ENCODE measurements around the gene SBNO1. TPM values are rescaled to one million over a fixed set of nuclear protein-coding genes. Genes with fewer than 3 reads are reported as not detected.

Gene SBNO1
- total and polyA plus RNA-seq, 4 donors, result 4.7 to 28.5 (median 15.3) TPM

DNA sequence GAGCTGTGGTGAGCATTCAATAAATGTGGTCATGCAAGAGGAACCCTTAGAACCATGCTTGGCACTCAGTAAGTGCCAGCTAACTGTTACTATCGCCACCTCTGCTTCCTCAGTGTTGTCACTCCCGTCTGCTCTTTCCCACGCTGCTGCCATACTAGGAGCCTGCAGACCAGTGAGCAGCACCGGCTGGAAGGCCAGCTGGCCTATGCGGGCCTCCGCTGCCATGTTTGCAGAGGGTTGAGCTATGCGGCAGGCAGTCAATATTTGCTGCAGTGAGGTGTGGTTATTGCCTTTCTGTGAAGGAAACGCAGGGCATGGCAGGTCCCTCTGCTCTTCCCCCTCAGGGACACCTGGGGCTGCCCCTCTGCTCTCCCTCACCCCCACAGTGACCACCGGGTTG, 32.3 kb upstream of the SBNO1 start:
- no peak overlapping the region for H3K9ac ChIP-seq (ENCODE audit: insufficient read depth in 1 of 2, low read length in 2 of 2)
- H3K4me1 ChIP-seq (ENCODE audit: control insufficient read depth in 5 of 5, insufficient read depth in 5 of 5, low read length in 5 of 5), result peaks cover 0 to 15% (median 0%) of the 10 kb centered on the region in 5 donors
- H3K4me3 ChIP-seq, result no peak overlapping the region
- WGBS, 2 donors, result 83 to 93% methylated on average over 9 of the region's 9 CpGs
- H3K27me3 ChIP-seq (ENCODE audit: control insufficient read depth in 3 of 3, insufficient read depth in 3 of 3, low read length in 2 of 3), result no peaks in the 10 kb centered on the region
- no peaks in the 10 kb centered on the region for H3K9me3 ChIP-seq (ENCODE audit: control insufficient read depth in 4 of 4, insufficient read depth in 3 of 4, low read length in 3 of 4)
- peak overlapping the region in 1 of 2 donors; percentile 6 for H3K27ac ChIP-seq (ENCODE audit: low read depth in 1 of 2, low read length in 1 of 2)
- DNase-seq (no peak), ATAC-seq (ENCODE audit: insufficient read depth, low FRiP score) (no peak)
- TF ChIP-seq, protein P1, sequence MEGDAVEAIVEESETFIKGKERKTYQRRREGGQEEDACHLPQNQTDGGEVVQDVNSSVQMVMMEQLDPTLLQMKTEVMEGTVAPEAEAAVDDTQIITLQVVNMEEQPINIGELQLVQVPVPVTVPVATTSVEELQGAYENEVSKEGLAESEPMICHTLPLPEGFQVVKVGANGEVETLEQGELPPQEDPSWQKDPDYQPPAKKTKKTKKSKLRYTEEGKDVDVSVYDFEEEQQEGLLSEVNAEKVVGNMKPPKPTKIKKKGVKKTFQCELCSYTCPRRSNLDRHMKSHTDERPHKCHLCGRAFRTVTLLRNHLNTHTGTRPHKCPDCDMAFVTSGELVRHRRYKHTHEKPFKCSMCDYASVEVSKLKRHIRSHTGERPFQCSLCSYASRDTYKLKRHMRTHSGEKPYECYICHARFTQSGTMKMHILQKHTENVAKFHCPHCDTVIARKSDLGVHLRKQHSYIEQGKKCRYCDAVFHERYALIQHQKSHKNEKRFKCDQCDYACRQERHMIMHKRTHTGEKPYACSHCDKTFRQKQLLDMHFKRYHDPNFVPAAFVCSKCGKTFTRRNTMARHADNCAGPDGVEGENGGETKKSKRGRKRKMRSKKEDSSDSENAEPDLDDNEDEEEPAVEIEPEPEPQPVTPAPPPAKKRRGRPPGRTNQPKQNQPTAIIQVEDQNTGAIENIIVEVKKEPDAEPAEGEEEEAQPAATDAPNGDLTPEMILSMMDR (IDR thresholded peaks at IDR 0.05; ENCODE audit: control extremely low read depth, extremely low read depth), result no peak
- peaks cover 10 to 48% (median 34%) of the 10 kb centered on the region in 4 donors for H3K36me3 ChIP-seq (ENCODE audit: control insufficient read depth in 4 of 4, insufficient read depth in 4 of 4, low read length in 4 of 4)

DNA sequence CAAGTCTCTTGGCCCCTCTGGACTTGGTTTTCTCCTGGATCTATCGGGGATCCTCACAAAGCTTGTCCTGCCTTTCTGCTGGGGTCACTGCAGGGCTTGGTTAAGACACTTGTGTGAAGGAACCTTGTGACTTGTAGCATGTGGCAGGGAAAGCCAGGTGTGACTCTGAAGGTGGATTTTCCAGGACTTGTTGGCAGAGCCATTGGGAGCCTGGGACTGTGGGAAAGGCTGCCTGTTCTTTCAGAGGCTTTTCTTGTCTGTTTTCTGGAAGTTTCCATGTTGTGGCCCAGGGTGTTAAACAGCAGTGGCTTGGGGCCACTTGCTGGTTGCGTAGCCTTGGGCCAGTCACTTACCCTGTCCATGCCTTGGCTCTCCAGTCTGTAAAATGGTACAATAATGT, 31.9 kb upstream of the SBNO1 start:
- peaks cover 0 to 16% (median 0%) of the 10 kb centered on the region in 5 donors for H3K4me1 ChIP-seq (ENCODE audit: control insufficient read depth in 5 of 5, insufficient read depth in 5 of 5, low read length in 5 of 5)
- no peaks in the 10 kb centered on the region for H3K27me3 ChIP-seq (ENCODE audit: control insufficient read depth in 3 of 3, insufficient read depth in 3 of 3, low read length in 2 of 3)
- H3K9me3 ChIP-seq (ENCODE audit: control insufficient read depth in 4 of 4, insufficient read depth in 3 of 4, low read length in 3 of 4), result no peaks in the 10 kb centered on the region
- DNase-seq (no peak), ATAC-seq (ENCODE audit: insufficient read depth, low FRiP score) (no peak)
- no peak overlapping the region for H3K9ac ChIP-seq (ENCODE audit: insufficient read depth in 1 of 2, low read length in 2 of 2)
- 96% methylated on average over 2 of the region's 2 CpGs for WGBS, 2 donors
- H3K27ac ChIP-seq (ENCODE audit: low read depth in 1 of 2, low read length in 1 of 2), result no peak overlapping the region
- TF ChIP-seq, protein P1 (IDR thresholded peaks at IDR 0.05; ENCODE audit: control extremely low read depth, extremely low read depth), result no peak
- H3K4me3 ChIP-seq, result no peak overlapping the region
- peaks cover 14 to 50% (median 36%) of the 10 kb centered on the region in 4 donors for H3K36me3 ChIP-seq (ENCODE audit: control insufficient read depth in 4 of 4, insufficient read depth in 4 of 4, low read length in 4 of 4)

DNA sequence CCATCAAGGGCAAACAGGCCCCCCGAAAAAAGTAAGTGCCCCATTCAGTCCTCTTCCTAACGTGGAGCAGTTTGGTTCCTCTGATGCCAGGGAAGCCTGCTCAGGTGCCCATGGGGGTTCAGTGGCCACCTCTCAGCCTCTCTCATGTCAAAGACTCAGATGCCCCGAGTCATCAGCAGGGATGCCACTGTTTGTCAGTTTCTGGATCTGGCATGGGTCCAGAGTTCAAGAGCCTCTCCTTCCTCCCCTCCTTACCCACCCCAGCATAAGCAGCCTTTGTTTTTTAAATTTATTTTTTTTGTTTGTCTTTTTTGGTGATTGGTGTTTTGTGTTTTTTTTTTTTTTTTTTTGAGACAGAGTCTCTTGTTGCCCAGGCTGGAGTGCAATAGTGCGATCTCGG, 30.6 kb upstream of the SBNO1 start:
- H3K4me1 ChIP-seq (ENCODE audit: control insufficient read depth in 5 of 5, insufficient read depth in 5 of 5, low read length in 5 of 5), result peaks cover 0 to 19% (median 5%) of the 10 kb centered on the region in 5 donors
- WGBS, 2 donors, result 86% methylated on average over 5 of the region's 5 CpGs
- no peak overlapping the region for H3K27ac ChIP-seq (ENCODE audit: low read depth in 1 of 2, low read length in 1 of 2)
- TF ChIP-seq, protein P1 (IDR thresholded peaks at IDR 0.05; ENCODE audit: control extremely low read depth, extremely low read depth), result no peak
- DNase-seq (no peak), ATAC-seq (ENCODE audit: insufficient read depth, low FRiP score) (no peak)
- H3K4me3 ChIP-seq, result no peak overlapping the region
- H3K27me3 ChIP-seq (ENCODE audit: control insufficient read depth in 3 of 3, insufficient read depth in 3 of 3, low read length in 2 of 3), result no peaks in the 10 kb centered on the region
- H3K9me3 ChIP-seq (ENCODE audit: control insufficient read depth in 4 of 4, insufficient read depth in 3 of 4, low read length in 3 of 4), result no peaks in the 10 kb centered on the region
- H3K9ac ChIP-seq (ENCODE audit: insufficient read depth in 1 of 2, low read length in 2 of 2), result no peak overlapping the region
- peaks cover 16 to 53% (median 46%) of the 10 kb centered on the region in 4 donors for H3K36me3 ChIP-seq (ENCODE audit: control insufficient read depth in 4 of 4, insufficient read depth in 4 of 4, low read length in 4 of 4)

DNA sequence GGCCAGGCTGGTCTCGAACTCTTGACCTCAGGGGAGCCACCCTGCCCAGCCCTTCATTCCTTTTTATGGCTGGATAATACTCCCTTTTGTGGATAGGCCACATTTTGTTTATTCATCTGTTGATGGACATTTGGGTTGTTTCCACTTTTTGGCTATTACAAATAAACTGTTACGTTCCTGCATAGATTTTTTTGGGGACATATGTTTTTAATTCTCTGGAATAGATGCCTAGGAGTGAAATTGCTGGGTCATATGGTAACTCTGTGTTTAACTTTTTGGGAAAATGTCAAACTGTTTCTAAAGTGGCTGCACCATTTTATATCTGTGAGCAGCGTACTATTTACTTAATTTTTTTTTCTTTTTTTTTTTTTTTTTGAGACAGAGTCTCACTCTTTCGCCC, 29.1 kb upstream of the SBNO1 start:
- TF ChIP-seq, protein P1 (IDR thresholded peaks at IDR 0.05; ENCODE audit: control extremely low read depth, extremely low read depth), result no peak
- Histone ChIP-seq H3K27ac (ENCODE audit: low read depth in 1 of 2, low read length in 1 of 2) (no peak overlapping the region), H3K4me1 (ENCODE audit: control insufficient read depth in 5 of 5, insufficient read depth in 5 of 5, low read length in 5 of 5) (peaks cover 0 to 13% (median 9%) of the 10 kb centered on the region in 5 donors), H3K4me3 (no peak overlapping the region), H3K9ac (ENCODE audit: insufficient read depth in 1 of 2, low read length in 2 of 2) (no peak overlapping the region), H3K36me3 (ENCODE audit: control insufficient read depth in 4 of 4, insufficient read depth in 4 of 4, low read length in 4 of 4) (peaks cover 16 to 46% (median 42%) of the 10 kb centered on the region in 4 donors), H3K9me3 (ENCODE audit: control insufficient read depth in 4 of 4, insufficient read depth in 3 of 4, low read length in 3 of 4) (no peaks in the 10 kb centered on the region), H3K27me3 (ENCODE audit: control insufficient read depth in 3 of 3, insufficient read depth in 3 of 3, low read length in 2 of 3) (no peaks in the 10 kb centered on the region)
- no peak for ATAC-seq (ENCODE audit: insufficient read depth, low FRiP score)
- 89% methylated on average over 4 of the region's 4 CpGs for WGBS, 2 donors
- no peak for DNase-seq
